ENCODE results near the gene TOM1. TPM values are rescaled to one million over a fixed set of nuclear protein-coding genes. Genes with fewer than 3 reads are reported as not detected.

TOM1 gene
- total RNA-seq, 2 experiments from 2014 or later, result 22.7 to 30.6 TPM

DNA sequence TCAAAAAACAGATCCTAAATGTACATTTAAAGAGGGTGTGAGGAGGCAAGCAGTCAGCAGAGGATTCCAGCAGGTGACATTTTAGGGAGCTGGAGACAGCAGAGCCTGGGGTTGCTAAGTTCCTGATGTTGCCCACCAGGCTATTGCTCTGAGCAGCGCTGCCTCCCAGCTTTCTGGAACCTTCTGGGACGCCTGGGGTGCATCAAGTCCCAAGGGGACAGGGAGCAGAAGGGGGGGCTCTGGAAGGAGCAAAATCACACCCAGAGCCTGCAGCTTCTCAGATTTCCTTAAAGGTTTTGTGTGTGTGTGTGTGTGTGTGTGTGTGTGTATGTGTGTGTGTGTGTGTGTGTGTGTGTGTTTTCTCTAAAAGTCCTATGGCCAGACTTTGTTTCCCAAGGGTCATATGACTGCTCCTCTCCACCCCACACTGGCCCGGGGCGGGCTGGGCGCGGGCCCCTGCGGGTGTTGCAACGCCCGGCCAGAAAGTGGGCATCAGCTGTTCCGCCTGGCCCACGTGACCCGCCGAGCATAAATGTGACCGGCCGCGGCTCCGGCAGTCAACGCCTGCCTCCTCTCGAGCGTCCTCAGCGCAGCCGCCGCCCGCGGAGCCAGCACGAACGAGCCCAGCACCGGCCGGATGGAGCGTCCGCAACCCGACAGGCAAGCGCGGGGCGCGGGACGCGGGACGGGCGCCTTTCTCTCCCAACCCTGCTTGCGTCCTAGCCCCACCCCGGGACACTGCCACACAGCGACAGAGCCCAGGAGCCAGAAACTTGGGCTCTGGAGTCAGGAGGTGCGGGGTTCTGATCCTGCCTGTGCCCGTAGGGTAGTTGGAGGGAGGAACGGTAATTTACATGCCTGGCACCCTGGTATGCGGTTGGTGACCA, 81.1 kb downstream of the TOM1 start, which contains the start of gene HMOX1:
HMOX1 (plus strand) TSS at position 560 of the 887 bp plus-strand sequence; CDS start at position 638, 78 bp downstream.
- no peak within 1 kb of the TSS for H3K27ac ChIP-seq (ENCODE audit: low read depth, low read length, poor library complexity, severe bottlenecking)
- peak within 1 kb of the TSS; percentile 79 for H2AFZ ChIP-seq (ENCODE audit: low read length)
- intact Hi-C loops (cut with micrococcal nuclease; ENCODE audit: unreplicated experiment), result loop anchor here (2.0 kb wide), 1 partner anchor 28 kb away; no protein-coding TSS in a partner anchor

DNA sequence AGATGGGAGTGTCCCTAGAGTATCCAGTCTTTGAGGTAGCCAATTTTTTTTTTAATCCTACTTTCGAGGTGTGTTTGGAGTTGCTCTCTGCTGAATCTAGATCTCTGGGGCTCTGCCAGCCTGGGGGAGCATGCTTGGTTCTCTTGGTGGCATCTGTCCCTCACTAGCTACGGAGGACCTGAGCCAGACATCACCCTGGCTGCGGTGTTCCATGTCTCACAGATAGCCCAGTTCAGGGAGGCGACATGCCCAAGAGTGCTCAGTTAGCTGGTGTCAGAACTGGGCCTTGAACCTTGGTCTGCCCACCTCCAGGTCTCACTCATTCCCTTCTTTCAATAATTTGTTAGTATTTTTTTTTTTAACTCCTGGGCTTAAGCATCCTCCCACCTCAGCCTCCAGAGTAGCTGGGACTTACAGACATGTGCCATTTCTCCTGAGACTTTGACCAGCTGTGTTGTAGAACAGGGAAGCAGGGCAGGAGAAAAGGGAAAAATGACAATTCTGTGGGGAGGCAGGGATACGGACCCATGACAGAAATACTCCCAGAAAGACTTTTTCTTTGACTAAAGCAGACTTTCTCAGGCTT, 81.8 kb downstream of the TOM1 start:
- Histone ChIP-seq H3K79me2 (ENCODE audit: insufficient read depth, low read depth, low read length) (no peaks in the 10 kb centered on the region), H3K9me2 (ENCODE audit: insufficient read depth, low read length) (no peaks in the 10 kb centered on the region), H3K36me3 (ENCODE audit: insufficient read depth, low read length) (no peaks in the 10 kb centered on the region), H3K4me3 (ENCODE audit: low read depth, low read length, poor library complexity, severe bottlenecking) (peak overlapping the region; percentile 55), H3K4me2 (ENCODE audit: low read length) (peak overlapping the region; percentile 70), H4K20me1 (ENCODE audit: insufficient read depth, low read length) (no peaks in the 10 kb centered on the region), H3K4me1 (ENCODE audit: insufficient read depth, low read length, poor library complexity, severe bottlenecking) (peaks cover 50% of the 10 kb centered on the region), H3K27ac (ENCODE audit: low read depth, low read length, poor library complexity, severe bottlenecking) (no peak overlapping the region), H3K9me3 (ENCODE audit: low read length) (no peaks in the 10 kb centered on the region), H2AFZ (ENCODE audit: low read length) (peak overlapping the region; percentile 79)
- ChIA-PET POLR2A (interaction anchor here (0.7 to 1.3 kb wide), 3 partner anchors 15 to 40 kb away, joined by 3 read pairs; no protein-coding TSS in a partner anchor), CTCF (ENCODE audit: unreplicated experiment) (no interaction called here)
- BruUV-seq (replicated peaks), result TSS peak; percentile 68
- intact Hi-C loops (cut with micrococcal nuclease; ENCODE audit: unreplicated experiment), result loop anchor here (2.0 kb wide), 1 partner anchor 29 kb away; no protein-coding TSS in a partner anchor
- TF ChIP-seq, protein P1, sequence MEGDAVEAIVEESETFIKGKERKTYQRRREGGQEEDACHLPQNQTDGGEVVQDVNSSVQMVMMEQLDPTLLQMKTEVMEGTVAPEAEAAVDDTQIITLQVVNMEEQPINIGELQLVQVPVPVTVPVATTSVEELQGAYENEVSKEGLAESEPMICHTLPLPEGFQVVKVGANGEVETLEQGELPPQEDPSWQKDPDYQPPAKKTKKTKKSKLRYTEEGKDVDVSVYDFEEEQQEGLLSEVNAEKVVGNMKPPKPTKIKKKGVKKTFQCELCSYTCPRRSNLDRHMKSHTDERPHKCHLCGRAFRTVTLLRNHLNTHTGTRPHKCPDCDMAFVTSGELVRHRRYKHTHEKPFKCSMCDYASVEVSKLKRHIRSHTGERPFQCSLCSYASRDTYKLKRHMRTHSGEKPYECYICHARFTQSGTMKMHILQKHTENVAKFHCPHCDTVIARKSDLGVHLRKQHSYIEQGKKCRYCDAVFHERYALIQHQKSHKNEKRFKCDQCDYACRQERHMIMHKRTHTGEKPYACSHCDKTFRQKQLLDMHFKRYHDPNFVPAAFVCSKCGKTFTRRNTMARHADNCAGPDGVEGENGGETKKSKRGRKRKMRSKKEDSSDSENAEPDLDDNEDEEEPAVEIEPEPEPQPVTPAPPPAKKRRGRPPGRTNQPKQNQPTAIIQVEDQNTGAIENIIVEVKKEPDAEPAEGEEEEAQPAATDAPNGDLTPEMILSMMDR (conservative IDR thresholded peaks at IDR 0.05; ENCODE audit: low read length), result no peak
- TF ChIP-seq EZH2phosphoT487 (IDR thresholded peaks at IDR 0.05; ENCODE audit: borderline replicate concordance, low read depth, low read length), result no peak
- no peak for DNase-seq (ENCODE audit: low spot score)

More for the DNA sequence above, 81.1 kb downstream of the TOM1 start, which contains the start of gene HMOX1:
- no peaks in the 10 kb centered on the region for H3K79me2 ChIP-seq (ENCODE audit: insufficient read depth, low read depth, low read length)
- POLR2A ChIA-PET, result interaction anchor here (0.7 to 1.3 kb wide), 4 partner anchors 13 to 44 kb away, joined by 3 read pairs; no protein-coding TSS in a partner anchor
- CTCF ChIA-PET (ENCODE audit: unreplicated experiment), result no interaction called here
- no peaks in the 10 kb centered on the region for H4K20me1 ChIP-seq (ENCODE audit: insufficient read depth, low read length)
- no peaks in the 10 kb centered on the region for H3K36me3 ChIP-seq (ENCODE audit: insufficient read depth, low read length)
- peaks cover 56% of the 10 kb centered on the region for H3K4me1 ChIP-seq (ENCODE audit: insufficient read depth, low read length, poor library complexity, severe bottlenecking)
- BruUV-seq (replicated peaks), result no TSS peak
- TF ChIP-seq, protein P1 (conservative IDR thresholded peaks at IDR 0.05; ENCODE audit: low read length), result no peak
- TF ChIP-seq EZH2phosphoT487 (IDR thresholded peaks at IDR 0.05; ENCODE audit: borderline replicate concordance, low read depth, low read length), result no peak
- H3K9me3 ChIP-seq (ENCODE audit: low read length), result no peaks in the 10 kb centered on the region
- peak within 1 kb of the TSS; percentile 55 for H3K4me3 ChIP-seq (ENCODE audit: low read depth, low read length, poor library complexity, severe bottlenecking)
- DNase-seq (ENCODE audit: low spot score), result peak; percentile 51
- H3K4me2 ChIP-seq (ENCODE audit: low read length), result peak within 1 kb of the TSS; percentile 70
- no peaks in the 10 kb centered on the region for H3K9me2 ChIP-seq (ENCODE audit: insufficient read depth, low read length)

Data from OCI-LY7 (cell line).